Measurements from ENCODE around the gene INSYN1. TPM values are rescaled to one million over a fixed set of nuclear protein-coding genes. Genes with fewer than 3 reads are reported as not detected.

INSYN1 gene
- total and polyA plus RNA-seq, 9 of the 15 experiments (the other 6 are each of a cell fraction or from before 2014, with no cell fraction given) = not detected

DNA sequence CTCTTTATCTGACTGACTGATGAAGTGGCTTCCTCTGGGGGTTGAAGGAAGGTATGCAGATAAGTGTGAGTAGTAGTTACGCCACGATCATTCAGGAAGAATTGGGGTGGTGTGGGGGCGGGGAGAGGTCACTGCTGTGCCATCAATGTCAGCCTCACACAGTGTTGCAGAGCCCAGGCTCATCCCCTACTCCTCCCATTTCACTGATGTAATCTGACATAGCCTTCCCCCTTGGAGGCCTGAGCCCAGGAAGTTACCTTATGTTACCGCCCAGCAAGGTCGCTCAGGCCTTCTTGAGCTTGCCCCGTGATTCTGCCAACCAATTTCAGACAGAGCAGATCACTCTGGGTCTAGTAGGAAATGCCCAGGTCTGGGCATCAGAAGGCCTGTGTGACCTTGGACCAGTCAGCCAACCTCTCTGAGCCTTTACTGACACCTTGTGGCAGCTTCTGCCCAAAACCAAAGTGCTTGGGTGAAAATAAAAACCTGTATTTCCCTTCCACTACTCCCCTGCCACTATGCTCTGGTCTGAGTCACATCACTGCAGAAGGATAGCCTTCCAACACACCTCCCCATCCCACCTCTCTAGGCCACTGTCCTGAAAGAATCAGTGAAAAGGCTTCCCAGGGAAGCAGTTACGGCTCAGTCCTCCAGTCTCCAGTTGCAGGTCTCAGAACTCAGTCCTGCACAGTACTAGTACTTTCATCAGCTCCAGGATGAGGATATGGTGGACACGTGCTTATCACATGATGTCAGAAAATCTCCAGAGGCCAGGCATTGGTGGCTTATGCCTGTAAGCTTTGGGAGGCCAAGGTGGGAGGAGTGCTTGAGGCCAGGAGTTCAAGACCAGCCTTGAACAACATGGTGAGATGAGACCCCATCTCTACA, 28.1 kb upstream of the INSYN1 start (continued):
- TF ChIP-seq ARID1B (IDR thresholded peaks at IDR 0.05) (peak; percentile 37; the same call in 1 of the 2 replicates), CBX1 (IDR thresholded peaks at IDR 0.05; ENCODE audit: low read depth) (0 out of 2 replicates have a peak, but pooled peaks have one; percentile 4), EP400 (IDR thresholded peaks at IDR 0.05) (peak; percentile 39; the same call in 1 of the 2 replicates), ZFP36 (IDR thresholded peaks at IDR 0.05; ENCODE audit: low read depth, low read length, partially characterized antibody) (peak; percentile 93), MYC (IDR thresholded peaks at IDR 0.05; ENCODE audit: low read depth, low read length) (peak; percentile 55), MYC (CRISPR knock-in tag; IDR thresholded peaks at IDR 0.05; ENCODE audit: borderline replicate concordance, low read depth) (0 out of 2 replicates have a peak, but pooled peaks have one; percentile 37), ZEB2 (IDR thresholded peaks at IDR 0.05) (no peak), ZNF3 (CRISPR knock-in tag; IDR thresholded peaks at IDR 0.05) (no peak), JUND (IDR thresholded peaks at IDR 0.05; ENCODE audit: borderline replicate concordance, low read depth, low read length) (peak; percentile 59), JUND (tag; IDR thresholded peaks at IDR 0.05; ENCODE audit: borderline replicate concordance, low read depth, low read length) (peak; percentile 61; the same call in 2 of the 3 replicates), GATA2 (CRISPR knock-in tag; IDR thresholded peaks at IDR 0.05) (peak; percentile 64), FOSL1 (tag; conservative IDR thresholded peaks at IDR 0.05) (peak; percentile 55), L3MBTL2 (IDR thresholded peaks at IDR 0.05) (peak; percentile 55), BRD9 (IDR thresholded peaks at IDR 0.05; ENCODE audit: low read depth, partially characterized antibody) (peak; percentile 76), TOE1 (IDR thresholded peaks at IDR 0.05; ENCODE audit: borderline replicate concordance) (peak; percentile 42; the same call in 1 of the 2 replicates), TOE1 (CRISPR knock-in tag; IDR thresholded peaks at IDR 0.05; ENCODE audit: borderline replicate concordance, low read depth) (no peak), BCOR (IDR thresholded peaks at IDR 0.05) (peak; percentile 93), ZNF324 (CRISPR knock-in tag; IDR thresholded peaks at IDR 0.05) (no peak), FOXA3 (CRISPR knock-in tag; conservative IDR thresholded peaks at IDR 0.05 in 1 of 2, IDR thresholded peaks at IDR 0.05 in 1 of 2) (no peak), ZNF263 (CRISPR knock-in tag; IDR thresholded peaks at IDR 0.05; ENCODE audit: borderline replicate concordance) (peak; percentile 82), PRMT5 (CRISPR knock-in tag; IDR thresholded peaks at IDR 0.05) (no peak), CBFA2T3 (IDR thresholded peaks at IDR 0.05) (0 out of 2 replicates have a peak, but pooled peaks have one; percentile 12), ZNF143 (CRISPR knock-in tag; IDR thresholded peaks at IDR 0.05) (no peak), LCOR (CRISPR knock-in tag; IDR thresholded peaks at IDR 0.05) (peak; percentile 92)
- TF ChIP-seq, protein P1, sequence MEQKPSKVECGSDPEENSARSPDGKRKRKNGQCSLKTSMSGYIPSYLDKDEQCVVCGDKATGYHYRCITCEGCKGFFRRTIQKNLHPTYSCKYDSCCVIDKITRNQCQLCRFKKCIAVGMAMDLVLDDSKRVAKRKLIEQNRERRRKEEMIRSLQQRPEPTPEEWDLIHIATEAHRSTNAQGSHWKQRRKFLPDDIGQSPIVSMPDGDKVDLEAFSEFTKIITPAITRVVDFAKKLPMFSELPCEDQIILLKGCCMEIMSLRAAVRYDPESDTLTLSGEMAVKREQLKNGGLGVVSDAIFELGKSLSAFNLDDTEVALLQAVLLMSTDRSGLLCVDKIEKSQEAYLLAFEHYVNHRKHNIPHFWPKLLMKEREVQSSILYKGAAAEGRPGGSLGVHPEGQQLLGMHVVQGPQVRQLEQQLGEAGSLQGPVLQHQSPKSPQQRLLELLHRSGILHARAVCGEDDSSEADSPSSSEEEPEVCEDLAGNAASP (IDR thresholded peaks at IDR 0.05) = no peak
- TF ChIP-seq, protein P2, sequence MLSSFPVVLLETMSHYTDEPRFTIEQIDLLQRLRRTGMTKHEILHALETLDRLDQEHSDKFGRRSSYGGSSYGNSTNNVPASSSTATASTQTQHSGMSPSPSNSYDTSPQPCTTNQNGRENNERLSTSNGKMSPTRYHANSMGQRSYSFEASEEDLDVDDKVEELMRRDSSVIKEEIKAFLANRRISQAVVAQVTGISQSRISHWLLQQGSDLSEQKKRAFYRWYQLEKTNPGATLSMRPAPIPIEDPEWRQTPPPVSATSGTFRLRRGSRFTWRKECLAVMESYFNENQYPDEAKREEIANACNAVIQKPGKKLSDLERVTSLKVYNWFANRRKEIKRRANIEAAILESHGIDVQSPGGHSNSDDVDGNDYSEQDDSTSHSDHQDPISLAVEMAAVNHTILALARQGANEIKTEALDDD (IDR thresholded peaks at IDR 0.05) = peak; percentile 25; the same call in 1 of the 2 replicates
- TF ChIP-seq, protein P3, sequence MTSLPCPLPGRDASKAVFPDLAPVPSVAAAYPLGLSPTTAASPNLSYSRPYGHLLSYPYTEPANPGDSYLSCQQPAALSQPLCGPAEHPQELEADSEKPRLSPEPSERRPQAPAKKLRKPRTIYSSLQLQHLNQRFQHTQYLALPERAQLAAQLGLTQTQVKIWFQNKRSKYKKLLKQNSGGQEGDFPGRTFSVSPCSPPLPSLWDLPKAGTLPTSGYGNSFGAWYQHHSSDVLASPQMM (CRISPR knock-in tag; IDR thresholded peaks at IDR 0.05) = no peak

Measured in K562 (cell line).